Adrenal gland (tissue), 12 donors: Measurements from ENCODE around the gene TMEM45B. TPM values are rescaled to one million over a fixed set of nuclear protein-coding genes. Genes with fewer than 3 reads are reported as not detected.
"Not testable (repeated sequence)": the region's sequence is repeated elsewhere in the genome, so short reads cannot be mapped to it uniquely, and the experiment has no call there.

Experiments
- DNase-seq, 7 donors: peaks; one replicate each; pipeline ENCODE4 v3.0.0-alpha.2; 2019 to 2020
- H3K27ac ChIP-seq, 5 donors: fragments of 200-600 bp; sonication (generic) in 4 of 5; 1 replicate in 3 of 5; 2 replicates in 2 of 5; pipeline versions ENCODE4 v1.5.1 to v1.8.0; 2016 to 2020; ENCODE audit warnings: mild to moderate bottlenecking in 1 of 5
- H3K27me3 ChIP-seq: fragments of 200-600 bp; 2 replicates; pipeline ENCODE4 v1.8.0; 2021
- H3K36me3 ChIP-seq, 2 donors: fragments of 200-600 bp; replicated peaks in 1 of 2; 1 replicate in 1 of 2; 2 replicates in 1 of 2; pipeline versions ENCODE4 v1.5.1 to v1.8.0; 2018 to 2022
- H3K4me1 ChIP-seq, 2 donors: fragments of 200-600 bp; replicated peaks in 1 of 2; 1 replicate in 1 of 2; 2 replicates in 1 of 2; pipeline versions ENCODE4 v1.5.1 to v1.8.0; 2018 to 2021
- H3K4me3 ChIP-seq, 4 donors: fragments of 200-600 bp; sonication (generic) in 3 of 4; one replicate each; pipeline ENCODE4 v1.5.1; 2016 to 2018
- H3K9me3 ChIP-seq, 3 donors: fragments of 200-600 bp; sonication (generic) in 1 of 3; replicated peaks in 1 of 3; 1 replicate in 2 of 3; 2 replicates in 1 of 3; pipeline versions ENCODE4 v1.5.1 to v1.8.0; 2016 to 2021
- POLR2A ChIP-seq, 2 donors: fragments of 450-650 bp; IDR thresholded peaks; one replicate each; pipeline ENCODE4 v1.6.1; 2017; ENCODE audit warnings: antibody characterized with exemption in 2 of 2, mild to moderate bottlenecking in 2 of 2, moderate library complexity in 1 of 2
- WGBS, 4 donors: extraction: QIAGEN DNeasy Blood & Tissue Kit in 2 of 4; methylation state at CpG; one replicate each; pipeline versions ENCODE4 v1.1.5 to v1.1.7; 2013 to 2017; 5-methylcytosine and 5-hydroxymethylcytosine counted together
- intact Hi-C, 2 donors: fragments of 100-400 bp; cut with DNase I; formaldehyde crosslinking; loops; one replicate each; pipeline versions ENCODE4 v1.14.1 to v1.15.0; 2022 to 2023
- polyA plus RNA-seq, 3 donors: library from polyadenylated mRNA; stranded (reverse); fragments of 200-250 nt in 2 of 3; fragments of 350-450 nt in 1 of 3; fragmentation: Illumina TruSeq in 1 of 3; extraction: RNeasy Lipid Tissue Mini Kit (QIAGEN cat#74804) in 1 of 3; gene quantifications; one replicate each; pipeline ENCODE4 v1.2.3, GENCODE V29; 2013 to 2014
- total RNA-seq, 9 donors: library from RNA; depleted of rRNA in 4 of 9; stranded (reverse); fragments of >200 nt in 4 of 9; fragments of 120-200 nt in 1 of 9; fragmentation: NEBNext Ultra II Directional in 1 of 9; extraction: Animal tissue kit (Norgen Biotek cat#: 25700) in 1 of 9; gene quantifications; one replicate each; pipeline versions ENCODE4 v1.1.0 to v1.2.4, GENCODE V29; 2013 to 2023
- TF ChIP-seq, protein P1 (sequence below), 6 experiments: fragments of 450-650 bp in 4 of 6; fragments of 200-600 bp in 2 of 6; sonication (generic) in 1 of 6; IDR thresholded peaks; 1 replicate in 5 of 6; 2 replicates in 1 of 6; pipeline versions ENCODE4 v1.5.1 to v1.8.0; 2016 to 2021; ENCODE audit warnings: antibody characterized with exemption in 6 of 6, mild to moderate bottlenecking in 2 of 6, moderate library complexity in 1 of 6
- donor health status: healthy with polysubstance abuse.
- donor health status: Bipolar disorder and iron deficiency.
- donor health status: DM: yes; HTN: yes; CAD: no.
- donor health status: DM: no; HTN: no; CAD: no.
- donor health status: DM: no; HTN: no; CAD: no.
- donor health status: DM: yes; HTN: yes; CAD: no.

Gene TMEM45B
- total and polyA plus RNA-seq, 12 donors = 0.06 to 3.2 (median 0.53) TPM; not detected in 4

- TF ChIP-seq, protein P1, sequence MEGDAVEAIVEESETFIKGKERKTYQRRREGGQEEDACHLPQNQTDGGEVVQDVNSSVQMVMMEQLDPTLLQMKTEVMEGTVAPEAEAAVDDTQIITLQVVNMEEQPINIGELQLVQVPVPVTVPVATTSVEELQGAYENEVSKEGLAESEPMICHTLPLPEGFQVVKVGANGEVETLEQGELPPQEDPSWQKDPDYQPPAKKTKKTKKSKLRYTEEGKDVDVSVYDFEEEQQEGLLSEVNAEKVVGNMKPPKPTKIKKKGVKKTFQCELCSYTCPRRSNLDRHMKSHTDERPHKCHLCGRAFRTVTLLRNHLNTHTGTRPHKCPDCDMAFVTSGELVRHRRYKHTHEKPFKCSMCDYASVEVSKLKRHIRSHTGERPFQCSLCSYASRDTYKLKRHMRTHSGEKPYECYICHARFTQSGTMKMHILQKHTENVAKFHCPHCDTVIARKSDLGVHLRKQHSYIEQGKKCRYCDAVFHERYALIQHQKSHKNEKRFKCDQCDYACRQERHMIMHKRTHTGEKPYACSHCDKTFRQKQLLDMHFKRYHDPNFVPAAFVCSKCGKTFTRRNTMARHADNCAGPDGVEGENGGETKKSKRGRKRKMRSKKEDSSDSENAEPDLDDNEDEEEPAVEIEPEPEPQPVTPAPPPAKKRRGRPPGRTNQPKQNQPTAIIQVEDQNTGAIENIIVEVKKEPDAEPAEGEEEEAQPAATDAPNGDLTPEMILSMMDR (IDR thresholded peaks at IDR 0.05) = no peak
- no peak for TF ChIP-seq POLR2A (IDR thresholded peaks at IDR 0.05)
- H3K4me3 ChIP-seq = no peak overlapping the region
- WGBS, 4 donors = 72 to 75% (median 74%) methylated on average over 9 of the region's 9 CpGs
- no peak overlapping the region for H3K27ac ChIP-seq
- peaks cover 8% of the 10 kb centered on the region for H3K27me3 ChIP-seq
- no peak for DNase-seq
- H3K9me3 ChIP-seq = no peaks in the 10 kb centered on the region
- no peaks in the 10 kb centered on the region for H3K36me3 ChIP-seq
- intact Hi-C loops = no loop called here
- no peaks in the 10 kb centered on the region for H3K4me1 ChIP-seq
Observed at GRCh38 chr11:129819237-129819636, 3.6 kb downstream of the TMEM45B start.

GRCh38 chr11:129820228-129820627 lies 4.6 kb downstream of the TMEM45B start:
- H3K27ac ChIP-seq, intact Hi-C loops, H3K27me3 ChIP-seq, H3K36me3 ChIP-seq, H3K9me3 ChIP-seq, H3K4me1 ChIP-seq, DNase-seq, H3K4me3 ChIP-seq: not testable (repeated sequence)
- WGBS, 4 donors = 89 to 92% (median 90%) methylated on average over 6 of the region's 6 CpGs

DNA sequence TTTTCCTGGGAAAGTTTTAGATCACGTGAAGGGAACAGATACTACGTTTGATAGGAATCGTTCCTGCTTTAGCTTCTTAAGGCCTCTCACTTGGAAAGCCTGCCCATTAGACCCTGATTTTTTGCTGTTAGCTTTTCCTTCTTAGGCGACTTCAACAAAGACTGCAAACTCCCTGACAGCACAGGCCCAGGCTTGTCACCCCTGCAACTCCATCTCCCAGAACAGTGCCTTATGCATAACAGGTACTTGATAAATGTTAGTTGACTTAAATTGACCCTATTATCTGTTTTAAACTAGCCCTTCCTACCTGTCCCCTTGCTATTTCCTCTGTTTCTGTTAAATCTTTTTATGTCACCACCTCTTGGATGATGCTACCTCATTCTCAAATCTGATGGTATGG lies 7.6 kb downstream of the TMEM45B start:
- H3K4me3 ChIP-seq, H3K36me3 ChIP-seq, H3K4me1 ChIP-seq, H3K9me3 ChIP-seq, DNase-seq, H3K27me3 ChIP-seq, intact Hi-C loops, H3K27ac ChIP-seq: not testable (repeated sequence)
- WGBS, 4 donors = 84 to 92% (median 87%) methylated on average over 4 of the region's 4 CpGs

DNA sequence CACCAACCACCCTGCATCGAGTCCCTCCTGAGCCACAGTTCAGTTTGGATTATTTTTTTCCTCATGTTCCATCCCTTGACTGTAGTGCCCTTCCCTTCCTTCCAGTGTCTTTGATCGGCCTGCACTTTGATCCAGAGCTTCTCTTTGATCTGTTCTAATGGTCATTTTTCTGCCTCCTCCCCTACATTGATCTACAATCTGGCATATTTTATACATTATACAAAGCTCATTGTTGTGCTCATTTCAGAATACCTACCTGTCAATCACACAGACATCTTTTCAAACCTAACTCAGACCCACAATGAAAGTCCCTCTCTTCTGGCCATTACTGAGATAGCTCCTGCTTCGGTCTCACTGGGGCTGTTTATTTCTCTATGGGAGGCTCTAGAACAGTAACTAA lies 8.2 kb downstream of the TMEM45B start:
- intact Hi-C loops, H3K27ac ChIP-seq, H3K4me3 ChIP-seq, H3K9me3 ChIP-seq, DNase-seq, H3K4me1 ChIP-seq, H3K36me3 ChIP-seq, H3K27me3 ChIP-seq: not testable (repeated sequence)
- WGBS, 4 donors = 76 to 86% (median 78%) methylated on average over 3 of the region's 3 CpGs

- peak in 2 of 7 donors; percentile 27 to 45 for DNase-seq
- intact Hi-C loops = no loop called here
- WGBS, 4 donors = 57 to 78% (median 69%) methylated on average over 4 of the region's 4 CpGs
- Histone ChIP-seq H3K27me3 (no peaks in the 10 kb centered on the region), H3K27ac (no peak overlapping the region), H3K9me3 (no peaks in the 10 kb centered on the region), H3K4me3 (no peak overlapping the region), H3K36me3 (no peaks in the 10 kb centered on the region), H3K4me1 (no peaks in the 10 kb centered on the region)
- TF ChIP-seq POLR2A (IDR thresholded peaks at IDR 0.05) = no peak
- TF ChIP-seq, protein P1 (IDR thresholded peaks at IDR 0.05) = no peak
Observed at GRCh38 chr11:129825380-129825779, 9.7 kb downstream of the TMEM45B start.

DNA sequence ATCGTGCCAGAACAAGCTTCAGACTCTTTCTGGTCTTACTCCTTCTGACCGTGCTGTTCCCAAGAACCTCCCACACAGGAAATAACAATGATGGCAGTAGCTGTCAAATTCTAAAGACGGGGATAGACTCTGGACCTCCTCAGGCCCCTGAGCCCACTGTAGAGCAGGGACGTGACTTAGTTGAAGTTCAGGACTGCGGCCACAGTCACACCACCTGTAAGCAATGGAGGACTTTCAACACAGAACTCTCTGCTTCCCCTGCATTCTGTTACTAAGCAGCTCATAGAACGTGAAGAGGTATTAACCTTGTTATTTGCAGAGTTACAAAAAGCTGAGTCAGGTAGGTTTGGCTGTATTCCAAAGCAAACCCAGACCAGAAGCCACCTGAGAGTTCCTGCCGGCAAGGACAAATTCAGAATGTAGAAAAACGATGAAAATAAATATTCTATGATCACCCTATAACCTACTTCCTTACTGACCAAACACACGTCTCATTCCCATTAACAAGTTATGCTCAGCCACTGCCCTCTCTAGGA lies 12.7 kb downstream of the TMEM45B start:
- intact Hi-C loops = no loop called here
- TF ChIP-seq, protein P1 (IDR thresholded peaks at IDR 0.05) = no peak
- no peak for TF ChIP-seq POLR2A (IDR thresholded peaks at IDR 0.05)
- Histone ChIP-seq H3K4me1 (no peaks in the 10 kb centered on the region), H3K9me3 (no peaks in the 10 kb centered on the region), H3K27me3 (no peaks in the 10 kb centered on the region), H3K27ac (no peak overlapping the region), H3K36me3 (no peaks in the 10 kb centered on the region), H3K4me3 (no peak overlapping the region)
- WGBS, 4 donors = 35 to 41% (median 38%) methylated on average over 9 of the region's 9 CpGs
- DNase-seq = no peak

GRCh38 chr11:129829497-129829896 lies 13.8 kb downstream of the TMEM45B start:
- H3K27ac ChIP-seq, H3K9me3 ChIP-seq, intact Hi-C loops, DNase-seq, H3K4me1 ChIP-seq, H3K36me3 ChIP-seq, H3K27me3 ChIP-seq, H3K4me3 ChIP-seq: not testable (repeated sequence)

- WGBS, 4 donors = 79 to 86% (median 83%) methylated on average over 4 of the region's 4 CpGs
- H3K36me3 ChIP-seq, intact Hi-C loops, H3K4me3 ChIP-seq, H3K4me1 ChIP-seq, H3K27ac ChIP-seq, DNase-seq, H3K9me3 ChIP-seq, H3K27me3 ChIP-seq: not testable (repeated sequence)
Observed at GRCh38 chr11:129831227-129831626, 15.6 kb downstream of the TMEM45B start.

GRCh38 chr11:129833260-129833659 lies 17.6 kb downstream of the TMEM45B start:
- H3K36me3 ChIP-seq, H3K27ac ChIP-seq, intact Hi-C loops, H3K27me3 ChIP-seq, H3K4me3 ChIP-seq, H3K4me1 ChIP-seq, H3K9me3 ChIP-seq, DNase-seq: not testable (repeated sequence)
- WGBS, 4 donors = 82 to 90% (median 89%) methylated on average over 6 of the region's 6 CpGs
